Measurements from ENCODE around the gene PGAP2. TPM values are rescaled to one million over a fixed set of nuclear protein-coding genes. Genes with fewer than 3 reads are reported as not detected.

The PGAP2 gene
- polyA plus RNA-seq, 5 donors: 42.7 to 55.4 (median 50.2) TPM

DNA sequence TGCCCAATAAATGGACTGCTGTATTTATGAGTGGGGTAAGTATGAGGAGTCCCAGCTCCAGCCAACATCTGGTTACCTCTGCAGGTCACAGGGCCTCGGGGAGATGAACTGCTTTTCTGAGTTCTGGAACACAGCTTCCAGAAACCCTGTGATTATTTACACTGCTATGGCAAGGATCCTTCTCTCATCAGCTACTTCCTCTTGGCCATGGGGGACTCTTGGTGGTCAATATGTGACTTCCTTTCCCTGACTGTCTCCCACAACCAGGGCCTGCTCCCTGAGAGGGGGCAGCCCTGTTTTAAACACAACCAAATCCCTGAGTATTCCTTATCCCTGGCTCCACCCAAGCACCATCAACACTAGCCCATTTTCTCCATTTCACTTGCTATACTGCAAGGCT lies 22.4 kb downstream of the PGAP2 start:
- DNase-seq: no peak

DNA sequence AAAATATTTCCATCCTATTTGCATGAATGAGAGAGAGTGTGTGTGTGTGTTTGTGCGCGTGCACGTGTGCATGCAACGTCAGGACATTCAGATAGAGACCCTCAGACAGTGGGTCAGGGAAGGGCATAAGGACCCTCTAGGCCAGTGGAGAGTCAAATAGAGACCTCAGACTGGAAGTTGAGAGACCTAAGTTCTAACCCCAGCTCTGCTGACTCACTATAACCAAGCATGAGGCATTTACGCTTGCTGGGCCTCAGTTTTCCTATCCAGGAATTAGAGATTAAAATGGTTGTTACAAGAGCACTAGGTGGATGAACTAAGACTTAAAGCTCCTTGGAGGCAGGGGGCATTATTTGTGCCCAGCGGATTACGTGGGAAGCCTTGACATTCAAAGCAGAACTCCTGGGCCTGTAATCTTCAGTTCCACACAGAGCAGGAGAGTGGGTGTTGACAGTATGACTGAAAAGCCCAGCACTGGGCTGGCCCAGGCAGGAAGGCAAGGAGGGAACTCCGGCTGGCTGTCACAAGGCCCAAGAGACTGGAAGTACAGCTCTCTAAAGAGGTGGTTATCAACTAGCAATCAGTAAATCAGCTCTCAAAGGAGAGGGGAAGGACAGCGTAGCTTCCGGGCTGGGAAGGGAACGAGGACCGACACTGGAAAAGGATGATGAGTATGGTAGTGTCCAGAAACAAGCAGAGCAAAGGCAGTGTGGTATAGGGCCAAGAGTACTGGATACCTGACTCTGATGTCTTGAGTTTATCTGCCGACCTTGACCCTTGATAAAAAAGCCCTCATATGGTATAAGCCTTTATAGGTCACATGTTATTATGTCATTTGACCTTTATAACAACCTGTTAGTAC lies 23.2 kb downstream of the PGAP2 start:
- no peak for DNase-seq

GRCh38 chr11:3832816-3833215 lies 24.5 kb downstream of the PGAP2 start:
- DNase-seq: no peak

GRCh38 chr11:3833449-3833848 lies 25.1 kb downstream of the PGAP2 start:
- no peak for DNase-seq

- DNase-seq: no peak
These were observed 25.9 kb downstream of the PGAP2 start for GRCh38 chr11:3834349-3834663.

GRCh38 chr11:3834664-3835461 lies 26.5 kb downstream of the PGAP2 start:
- DNase-seq: no peak

DNA sequence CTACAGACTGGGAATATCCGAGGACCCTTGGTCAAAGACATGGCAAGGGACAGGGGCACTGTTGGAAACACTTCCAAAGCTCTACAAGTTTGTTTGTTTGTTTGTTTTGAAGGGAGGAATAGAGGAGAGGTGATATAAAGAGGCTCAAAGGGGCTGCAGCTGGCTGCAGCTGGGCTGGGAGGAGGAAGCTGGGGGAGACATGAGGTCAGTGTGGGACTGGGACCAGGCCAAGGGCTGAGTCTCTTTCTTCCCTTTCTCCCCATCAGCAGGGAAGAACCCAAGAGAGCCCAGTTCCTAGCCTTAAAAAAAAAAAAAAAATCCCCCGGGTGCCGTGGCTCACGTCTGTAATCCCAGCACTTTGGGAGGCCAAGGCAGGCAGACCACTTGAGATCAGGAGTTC lies 27.4 kb downstream of the PGAP2 start:
- no peak for DNase-seq

DNA sequence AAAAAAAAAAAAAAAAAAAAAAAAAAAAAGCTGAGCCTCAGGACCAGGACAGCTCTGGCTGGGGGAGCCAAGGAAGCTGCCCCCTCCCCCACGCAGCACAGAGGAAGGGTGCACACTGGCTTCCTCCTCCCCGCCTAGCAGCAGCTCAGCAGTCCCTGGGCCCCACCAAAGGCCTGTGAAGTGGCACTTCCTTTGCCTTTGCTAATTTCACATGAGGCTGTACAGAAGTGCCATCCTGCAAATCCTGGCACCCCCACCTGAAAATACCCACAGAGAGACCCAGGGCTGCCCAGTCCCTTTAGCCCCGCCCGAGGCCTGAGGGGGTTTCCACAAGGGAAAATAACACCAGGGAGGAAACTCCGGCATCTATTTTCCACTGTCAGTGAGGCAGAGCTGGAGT lies 28.5 kb downstream of the PGAP2 start:
- no peak for DNase-seq

DNA sequence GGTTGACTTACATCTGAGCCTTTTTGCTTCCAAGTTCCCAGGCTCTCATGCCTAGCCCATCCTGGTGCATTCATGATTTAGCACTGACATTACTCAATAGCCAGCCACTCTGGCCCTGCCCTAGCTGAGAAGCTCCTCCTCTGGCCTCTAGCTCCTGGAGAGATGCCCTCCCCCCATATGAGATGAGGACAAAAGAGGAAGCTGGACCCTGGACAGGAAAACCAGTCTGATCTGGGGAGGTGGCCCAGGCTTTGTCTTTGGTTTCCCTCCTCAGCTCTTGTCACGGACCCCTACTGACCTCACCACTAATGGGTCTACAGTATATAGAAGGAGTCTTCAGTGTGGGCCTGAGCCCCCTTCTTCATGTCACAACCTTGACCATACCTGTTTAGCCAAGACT lies 29.4 kb downstream of the PGAP2 start:
- no peak for DNase-seq

DNA sequence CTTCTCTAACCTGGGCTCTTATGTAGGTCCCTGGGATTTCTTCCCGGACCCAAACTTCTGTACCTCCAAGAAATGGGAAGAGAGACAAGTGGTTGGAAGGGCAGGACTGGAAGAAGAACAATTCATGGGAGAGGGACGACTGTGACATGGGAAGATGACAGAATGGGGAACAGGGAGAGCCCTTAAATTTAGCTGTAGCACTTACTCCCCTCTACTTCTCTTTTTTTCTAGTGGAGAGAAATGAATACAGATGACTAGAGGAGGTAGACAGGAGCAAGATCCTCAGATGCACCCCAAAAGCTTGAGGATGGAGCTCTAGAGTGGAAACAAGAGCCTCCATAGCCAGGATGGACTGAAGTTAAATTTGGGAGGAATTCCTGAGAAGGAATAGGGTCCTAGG lies 30.1 kb downstream of the PGAP2 start:
- no peak for DNase-seq

GRCh38 chr11:3840004-3840869 lies 31.9 kb downstream of the PGAP2 start:
- DNase-seq: no peak

- peak; percentile 70 to 71 for DNase-seq
These were observed 32.6 kb downstream of the PGAP2 start, which contains the start of gene RHOG for GRCh38 chr11:3840870-3841425. TSS of gene RHOG (minus strand) at chr11:3840959. CDS start at chr11:3828138, 12,821 bp downstream.

DNA sequence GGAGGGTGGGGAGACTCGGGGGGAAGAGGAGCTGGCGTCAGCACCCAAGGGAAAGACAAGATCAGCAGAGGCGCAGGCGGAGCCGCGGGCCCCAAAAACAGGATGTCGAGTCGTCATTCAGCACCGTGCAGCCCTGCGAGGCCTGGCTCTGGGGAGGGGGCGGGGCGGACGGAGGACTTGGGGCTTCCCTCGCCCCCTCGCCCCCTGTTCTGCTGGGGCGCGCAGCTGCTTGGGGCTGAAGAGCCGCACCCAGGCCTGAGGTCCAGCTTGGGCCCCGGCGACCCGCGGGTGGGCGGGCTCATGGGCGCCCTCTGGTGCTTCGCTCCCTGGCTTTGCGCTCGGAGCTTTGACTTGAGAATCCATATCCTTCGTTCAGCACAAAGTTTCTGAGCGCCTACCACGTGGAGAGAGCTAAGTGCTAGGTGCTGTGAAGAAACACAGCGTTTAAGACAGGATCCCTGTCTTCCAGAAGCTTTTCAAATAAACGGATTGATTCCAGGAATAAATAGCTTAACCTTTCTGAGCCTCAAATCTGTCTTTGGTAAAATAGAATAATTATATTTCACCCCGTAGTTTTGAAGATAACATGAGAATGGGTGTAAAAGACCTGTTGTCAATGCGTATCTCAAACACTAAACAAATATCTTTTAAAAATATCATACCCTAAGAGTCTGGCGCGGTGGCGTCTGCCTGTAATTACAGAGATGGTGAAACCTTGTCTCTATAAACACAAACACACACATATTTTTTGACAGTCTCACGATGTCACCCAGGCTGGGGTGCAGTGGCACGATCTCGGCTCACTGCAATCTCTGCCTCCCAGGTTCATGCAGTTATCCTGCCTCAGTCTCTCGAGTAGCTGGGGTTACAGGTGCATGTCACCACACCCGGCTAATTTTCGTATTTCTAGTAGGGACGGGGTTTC lies 33.3 kb downstream of the PGAP2 start:
- peak; percentile 82 to 83 for DNase-seq

GRCh38 chr11:3843326-3843725 lies 35.0 kb downstream of the PGAP2 start:
- no peak for DNase-seq

DNA sequence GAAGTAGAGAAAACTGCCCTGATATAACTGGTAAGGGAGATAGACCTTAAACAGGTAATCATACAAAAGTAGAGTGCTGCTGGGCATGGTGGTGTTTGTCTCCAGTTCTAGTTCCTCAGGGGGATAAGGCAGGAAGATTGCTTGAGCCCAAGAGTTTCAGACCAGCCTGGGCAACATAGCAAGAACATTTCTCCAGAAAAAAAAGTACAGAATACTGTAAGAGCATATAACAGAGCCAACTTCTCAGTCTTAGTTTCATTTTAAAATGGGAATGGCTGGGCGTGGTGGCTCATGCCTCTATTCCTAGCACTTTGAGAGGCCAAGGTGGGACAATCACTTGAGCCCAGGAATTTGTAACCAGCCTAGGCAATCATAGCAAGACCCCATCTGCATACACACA lies 36.9 kb downstream of the PGAP2 start:
- no peak for DNase-seq

DNA sequence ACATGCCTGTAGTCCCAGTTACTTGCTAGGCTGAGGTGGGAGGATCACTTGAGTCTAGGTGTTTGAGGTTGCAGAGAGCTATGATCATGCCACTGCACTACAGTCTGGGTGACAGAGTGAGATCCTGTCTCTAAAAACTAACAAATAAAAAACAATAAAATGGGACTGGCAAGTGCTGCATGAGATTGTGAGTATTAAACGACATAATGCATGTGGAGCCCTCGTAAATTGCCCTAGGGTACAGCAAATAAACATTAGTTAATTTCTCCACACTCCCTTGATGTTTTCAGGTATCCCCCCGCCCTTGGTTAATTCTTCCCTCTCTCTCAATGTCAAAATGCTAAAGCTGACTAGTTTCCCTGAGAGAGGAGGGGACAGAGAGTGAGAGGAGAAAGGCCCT lies 37.3 kb downstream of the PGAP2 start:
- no peak for DNase-seq

DNA sequence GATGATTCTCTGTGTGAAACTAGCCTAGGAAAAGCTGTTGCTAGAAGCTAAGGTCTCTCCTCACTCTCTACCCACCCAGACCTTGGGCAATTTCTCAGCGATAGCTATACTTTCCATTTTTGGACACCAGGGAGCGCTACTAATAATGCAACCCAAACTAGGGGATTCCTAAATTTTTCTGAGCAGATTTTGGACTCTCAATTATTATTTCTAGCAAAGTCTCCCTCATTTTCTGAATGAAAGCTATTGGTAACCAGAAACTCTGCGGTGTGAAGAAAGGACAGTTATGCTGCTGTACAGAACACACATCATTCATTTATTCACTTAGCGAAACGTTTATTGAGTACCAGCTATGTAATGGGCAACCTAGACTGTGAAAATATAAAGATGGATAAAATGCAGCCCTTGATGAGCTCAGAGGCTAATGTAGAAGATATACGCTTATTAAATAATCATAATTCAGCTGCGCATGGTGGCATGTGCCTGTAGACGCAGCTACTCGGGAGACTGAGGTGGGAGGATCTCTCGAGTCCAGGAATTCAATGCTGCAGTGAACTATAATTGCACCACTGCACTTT lies 41.0 kb downstream of the PGAP2 start:
- DNase-seq: no peak

- no peak for DNase-seq
These were observed 45.1 kb downstream of the PGAP2 start for GRCh38 chr11:3853545-3853842.

GRCh38 chr11:3853899-3854659 lies 45.7 kb downstream of the PGAP2 start:
- DNase-seq: no peak

DNA sequence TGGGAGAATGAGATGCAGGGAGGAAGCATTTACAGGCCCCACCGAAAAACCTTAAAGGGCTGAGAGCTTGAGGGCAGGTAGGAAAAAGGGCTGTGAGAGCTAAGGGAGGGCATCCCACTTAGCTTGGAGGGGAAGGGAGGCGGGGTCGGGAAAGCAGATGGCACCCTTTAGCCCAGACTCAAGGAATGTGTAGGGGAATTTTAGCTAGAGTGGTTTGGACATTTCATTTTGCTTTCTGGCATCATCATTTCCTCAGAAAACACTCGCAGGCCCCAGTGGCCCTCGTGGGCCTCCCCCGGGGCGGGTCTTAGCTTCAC lies 46.3 kb downstream of the PGAP2 start:
- no peak for DNase-seq

Measured in right lung (tissue), 5 donors.